ENCODE measurements around the gene NRTN. TPM values are rescaled to one million over a fixed set of nuclear protein-coding genes. Genes with fewer than 3 reads are reported as not detected.
"Not testable (repeated sequence)": the region's sequence is repeated elsewhere in the genome, so short reads cannot be mapped to it uniquely, and the experiment has no call there.

The NRTN gene
- total RNA-seq (under 1 TPM; 0.35 to 0.39 TPM), total RNA-seq (0.08 to 0.46 reads per million in 2 donors)

- peak; percentile 35 for ATAC-seq
- no peaks in the 10 kb centered on the region for H3K9me3 ChIP-seq (ENCODE audit: control insufficient read depth, low read length, poor library complexity, severe bottlenecking)
- H3K27ac Mint-ChIP-seq: peak within 1 kb of the TSS; percentile 75
- DNase-seq: peak in 2 of 3 donors; percentile 52 to 59
- H3K27me3 Mint-ChIP-seq: peaks cover 13% of the 10 kb centered on the region
- H3K36me3 Mint-ChIP-seq (ENCODE audit: low read depth): no peaks in the 10 kb centered on the region
- peaks cover 10% of the 10 kb centered on the region for H3K4me1 Mint-ChIP-seq
- peak within 1 kb of the TSS; percentile 87 for H3K4me3 Mint-ChIP-seq
Measured at GRCh38 chr19:5804516-5805461, at the start of gene NRTN. NRTN (plus strand) TSS chr19:5805067; CDS start chr19:5824166, 19,099 bp downstream.

- DNase-seq (no peak), ATAC-seq (no peak)
- Mint-ChIP-seq H3K4me3 (no peak overlapping the region), H3K36me3 (ENCODE audit: low read depth) (no peaks in the 10 kb centered on the region), H3K4me1 (no peaks in the 10 kb centered on the region), H3K27ac (no peak overlapping the region), H3K27me3 (peaks cover 5% of the 10 kb centered on the region)
- no peaks in the 10 kb centered on the region for H3K9me3 ChIP-seq (ENCODE audit: control insufficient read depth, low read length, poor library complexity, severe bottlenecking)
Measured at GRCh38 chr19:5762608-5763217, 42.2 kb upstream of the NRTN start.

- DNase-seq: no peak
- H3K4me3 Mint-ChIP-seq: no peak overlapping the region
- no peak for ATAC-seq
- no peaks in the 10 kb centered on the region for H3K27me3 Mint-ChIP-seq
- no peaks in the 10 kb centered on the region for H3K9me3 ChIP-seq (ENCODE audit: control insufficient read depth, low read length, poor library complexity, severe bottlenecking)
- H3K4me1 Mint-ChIP-seq: no peaks in the 10 kb centered on the region
- no peaks in the 10 kb centered on the region for H3K36me3 Mint-ChIP-seq (ENCODE audit: low read depth)
- no peak overlapping the region for H3K27ac Mint-ChIP-seq
Measured at GRCh38 chr19:5765220-5765619, 39.6 kb upstream of the NRTN start.

DNA sequence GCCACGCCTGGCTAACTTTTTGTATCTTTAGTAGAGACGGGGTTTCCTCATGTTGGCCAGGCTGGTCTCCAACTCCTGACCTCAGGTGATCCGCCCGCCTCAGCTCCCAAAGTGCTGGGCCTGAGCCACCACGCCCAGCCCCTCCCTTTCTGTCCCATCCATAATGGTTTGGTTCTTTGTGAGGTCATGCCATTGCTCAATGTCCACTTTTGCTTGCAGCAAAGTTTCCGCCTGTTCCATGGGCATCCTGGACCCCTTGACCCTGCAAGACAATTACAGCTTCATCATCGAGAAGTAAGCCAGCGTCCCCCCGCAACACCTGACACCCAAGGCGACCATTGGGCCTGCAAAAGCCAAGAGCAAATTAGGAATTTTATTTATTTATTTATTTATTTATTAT lies 36.9 kb upstream of the NRTN start:
- H3K36me3 Mint-ChIP-seq (ENCODE audit: low read depth): no peaks in the 10 kb centered on the region
- H3K27ac Mint-ChIP-seq: no peak overlapping the region
- no peak overlapping the region for H3K4me3 Mint-ChIP-seq
- H3K9me3 ChIP-seq (ENCODE audit: control insufficient read depth, low read length, poor library complexity, severe bottlenecking): no peaks in the 10 kb centered on the region
- ATAC-seq (no peak), DNase-seq (no peak)
- H3K4me1 Mint-ChIP-seq: no peaks in the 10 kb centered on the region
- no peaks in the 10 kb centered on the region for H3K27me3 Mint-ChIP-seq

DNA sequence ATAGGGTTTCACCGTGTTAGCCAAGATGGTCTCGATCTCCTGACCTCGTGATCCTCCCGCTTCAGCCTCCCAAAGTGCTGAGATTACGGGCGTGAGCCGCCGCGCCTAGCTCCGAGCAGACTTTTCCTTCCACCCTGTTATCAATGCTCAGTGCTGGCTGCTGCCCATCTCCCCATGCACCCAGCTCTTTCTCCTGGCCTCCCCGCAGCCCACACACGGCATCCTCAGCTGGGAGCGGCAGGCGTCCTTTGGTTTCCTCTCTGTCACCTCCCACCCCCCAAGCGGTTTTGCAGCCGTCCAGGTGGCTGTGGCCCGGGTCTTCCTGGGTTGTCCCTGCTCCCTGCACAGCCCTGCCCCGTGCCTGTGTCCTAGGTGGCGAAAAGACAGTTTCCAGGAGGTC lies 32.5 kb upstream of the NRTN start:
- no peak overlapping the region for H3K27ac Mint-ChIP-seq
- no peaks in the 10 kb centered on the region for H3K36me3 Mint-ChIP-seq (ENCODE audit: low read depth)
- ATAC-seq (no peak), DNase-seq (no peak)
- no peaks in the 10 kb centered on the region for H3K4me1 Mint-ChIP-seq
- no peaks in the 10 kb centered on the region for H3K9me3 ChIP-seq (ENCODE audit: control insufficient read depth, low read length, poor library complexity, severe bottlenecking)
- H3K27me3 Mint-ChIP-seq: no peaks in the 10 kb centered on the region
- H3K4me3 Mint-ChIP-seq: no peak overlapping the region

DNA sequence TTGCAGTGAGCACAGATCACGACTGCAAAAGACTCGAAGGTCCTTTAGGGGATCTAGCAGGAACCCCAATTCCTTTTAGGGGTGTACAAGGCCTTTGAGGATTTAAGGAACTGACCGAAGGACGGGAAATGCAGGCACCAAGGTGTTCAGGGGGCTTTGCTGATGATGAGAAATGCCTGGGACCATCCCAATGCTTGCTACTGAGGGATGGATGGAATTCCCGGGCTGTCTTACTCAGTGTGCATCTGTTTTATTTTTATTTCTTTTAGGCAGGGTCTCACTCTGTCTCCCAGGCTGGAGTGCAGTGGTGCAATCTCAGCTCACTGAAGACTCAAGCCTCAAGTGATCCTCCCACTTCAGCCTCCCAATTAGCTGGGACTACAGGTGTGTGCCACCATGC lies 31.6 kb upstream of the NRTN start:
- DNase-seq (no peak), ATAC-seq (no peak)
- H3K4me1 Mint-ChIP-seq: no peaks in the 10 kb centered on the region
- no peak overlapping the region for H3K27ac Mint-ChIP-seq
- H3K27me3 Mint-ChIP-seq: no peaks in the 10 kb centered on the region
- no peak overlapping the region for H3K4me3 Mint-ChIP-seq
- no peaks in the 10 kb centered on the region for H3K9me3 ChIP-seq (ENCODE audit: control insufficient read depth, low read length, poor library complexity, severe bottlenecking)
- H3K36me3 Mint-ChIP-seq (ENCODE audit: low read depth): no peaks in the 10 kb centered on the region

- DNase-seq (no peak), ATAC-seq (no peak)
- Mint-ChIP-seq H3K36me3 (ENCODE audit: low read depth) (no peaks in the 10 kb centered on the region), H3K27me3 (no peaks in the 10 kb centered on the region), H3K27ac (no peak overlapping the region), H3K4me1 (no peaks in the 10 kb centered on the region), H3K4me3 (no peak overlapping the region)
- H3K9me3 ChIP-seq (ENCODE audit: control insufficient read depth, low read length, poor library complexity, severe bottlenecking): no peaks in the 10 kb centered on the region
Measured at GRCh38 chr19:5774921-5775320, 29.9 kb upstream of the NRTN start.

- H3K27ac Mint-ChIP-seq: no peak overlapping the region
- H3K9me3 ChIP-seq (ENCODE audit: control insufficient read depth, low read length, poor library complexity, severe bottlenecking): no peaks in the 10 kb centered on the region
- DNase-seq (no peak), ATAC-seq (no peak)
- no peaks in the 10 kb centered on the region for H3K36me3 Mint-ChIP-seq (ENCODE audit: low read depth)
- no peak overlapping the region for H3K4me3 Mint-ChIP-seq
- no peaks in the 10 kb centered on the region for H3K4me1 Mint-ChIP-seq
- H3K27me3 Mint-ChIP-seq: no peaks in the 10 kb centered on the region
Measured at GRCh38 chr19:5775668-5776309, 29.1 kb upstream of the NRTN start.

GRCh38 chr19:5778402-5778801 lies 26.5 kb upstream of the NRTN start:
- Mint-ChIP-seq H3K27ac (no peak overlapping the region), H3K36me3 (ENCODE audit: low read depth) (no peaks in the 10 kb centered on the region), H3K4me1 (no peaks in the 10 kb centered on the region), H3K27me3 (no peaks in the 10 kb centered on the region), H3K4me3 (no peak overlapping the region)
- H3K9me3 ChIP-seq (ENCODE audit: control insufficient read depth, low read length, poor library complexity, severe bottlenecking): no peaks in the 10 kb centered on the region
- no peak for ATAC-seq
- DNase-seq: no peak

GRCh38 chr19:5780916-5781315 lies 24.0 kb upstream of the NRTN start:
- H3K4me1 Mint-ChIP-seq: not testable (repeated sequence)

GRCh38 chr19:5782322-5782721 lies 22.5 kb upstream of the NRTN start:
- DNase-seq (no peak), ATAC-seq (no peak)
- Mint-ChIP-seq H3K4me3 (no peak overlapping the region), H3K27me3 (no peaks in the 10 kb centered on the region), H3K36me3 (ENCODE audit: low read depth) (peaks cover 4% of the 10 kb centered on the region), H3K4me1 (no peaks in the 10 kb centered on the region), H3K27ac (no peak overlapping the region)
- H3K9me3 ChIP-seq (ENCODE audit: control insufficient read depth, low read length, poor library complexity, severe bottlenecking): no peaks in the 10 kb centered on the region

More at GRCh38 chr19:5780916-5781315, 24.0 kb upstream of the NRTN start:
- not testable (repeated sequence) for H3K9me3 ChIP-seq (ENCODE audit: control insufficient read depth, low read length, poor library complexity, severe bottlenecking); H3K27ac Mint-ChIP-seq; H3K4me3 Mint-ChIP-seq; H3K27me3 Mint-ChIP-seq; DNase-seq; H3K36me3 Mint-ChIP-seq (ENCODE audit: low read depth); ATAC-seq

DNA sequence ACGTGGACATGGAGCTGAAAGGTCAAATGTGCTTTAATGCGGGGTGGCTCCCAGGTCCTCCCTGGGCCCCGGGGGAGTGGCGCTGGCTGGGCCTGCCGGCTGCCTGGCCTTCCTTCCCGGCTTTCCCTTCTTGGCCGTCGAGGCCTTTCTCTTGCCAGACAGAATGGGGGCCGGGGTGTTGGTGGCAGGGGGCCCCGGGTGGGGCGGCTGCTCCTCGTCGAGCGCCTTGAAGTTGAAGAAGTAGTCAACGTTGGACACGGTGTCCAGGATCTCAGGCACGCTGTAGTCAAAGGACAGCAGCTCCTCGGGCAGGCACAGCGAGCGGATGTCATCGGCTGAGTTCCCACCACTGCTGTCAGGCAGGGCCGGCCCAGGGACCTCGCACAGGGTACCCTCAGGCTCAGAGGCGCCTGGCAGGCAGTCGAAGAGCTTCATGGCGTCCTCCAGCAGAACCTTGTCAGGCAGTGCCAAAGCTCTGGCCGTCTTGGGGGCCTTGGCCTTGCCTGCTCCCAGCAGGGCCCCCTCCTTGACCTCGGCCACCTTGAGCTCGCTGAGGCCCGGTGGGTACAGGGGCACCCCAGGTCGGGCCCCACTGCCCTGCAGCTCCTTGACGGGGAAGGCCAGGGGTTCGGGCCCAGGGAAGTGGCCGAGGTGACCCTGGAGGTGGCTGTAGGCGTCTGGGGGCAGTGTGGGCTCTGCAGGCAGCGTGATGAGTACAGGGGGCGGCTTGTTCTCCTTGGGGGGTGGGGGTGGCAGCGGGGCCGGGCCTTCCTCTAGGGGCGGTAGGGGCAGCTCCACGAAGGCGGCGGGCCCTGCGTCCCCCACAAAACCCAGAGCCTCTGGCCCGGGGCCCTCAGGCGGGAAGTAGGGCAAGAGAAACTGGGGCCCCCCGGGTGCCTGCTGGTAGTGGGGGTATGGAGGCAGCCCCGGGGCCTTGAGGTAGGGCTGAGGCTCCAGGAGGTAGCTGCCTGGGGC lies 21.6 kb upstream of the NRTN start:
- ATAC-seq: peak; percentile 12
- Mint-ChIP-seq H3K36me3 (ENCODE audit: low read depth) (peaks cover 4% of the 10 kb centered on the region), H3K27ac (no peak overlapping the region), H3K4me1 (no peaks in the 10 kb centered on the region), H3K4me3 (no peak overlapping the region), H3K27me3 (no peaks in the 10 kb centered on the region)
- no peak for DNase-seq
- H3K9me3 ChIP-seq (ENCODE audit: control insufficient read depth, low read length, poor library complexity, severe bottlenecking): no peaks in the 10 kb centered on the region
